GM21825 (cell line): Measurements from ENCODE around the gene MEAF6.
A peak's percentile ranks its signal among the peaks of the same experiment; 100 is the strongest.

Experiments used
- ATAC-seq: cut with Tn5 transposase; IDR thresholded peaks from one replicate; pipeline ENCODE4 v1.9.1; 2021; ENCODE audit warnings: mild to moderate bottlenecking, moderate library complexity; ENCODE audit not compliant: unreplicated experiment

Gene MEAF6

GRCh38 chr1:37474697-37475379 is 39.7 kb downstream of the MEAF6 start:
- ATAC-seq, result no peak

GRCh38 chr1:37474046-37474696 is 40.4 kb downstream of the MEAF6 start, which contains the start of gene ZC3H12A:
TSS of gene ZC3H12A (plus strand) at chr1:37474580. CDS start at chr1:37475497, 917 bp downstream.
- ATAC-seq, result peak; percentile 57

DNA sequence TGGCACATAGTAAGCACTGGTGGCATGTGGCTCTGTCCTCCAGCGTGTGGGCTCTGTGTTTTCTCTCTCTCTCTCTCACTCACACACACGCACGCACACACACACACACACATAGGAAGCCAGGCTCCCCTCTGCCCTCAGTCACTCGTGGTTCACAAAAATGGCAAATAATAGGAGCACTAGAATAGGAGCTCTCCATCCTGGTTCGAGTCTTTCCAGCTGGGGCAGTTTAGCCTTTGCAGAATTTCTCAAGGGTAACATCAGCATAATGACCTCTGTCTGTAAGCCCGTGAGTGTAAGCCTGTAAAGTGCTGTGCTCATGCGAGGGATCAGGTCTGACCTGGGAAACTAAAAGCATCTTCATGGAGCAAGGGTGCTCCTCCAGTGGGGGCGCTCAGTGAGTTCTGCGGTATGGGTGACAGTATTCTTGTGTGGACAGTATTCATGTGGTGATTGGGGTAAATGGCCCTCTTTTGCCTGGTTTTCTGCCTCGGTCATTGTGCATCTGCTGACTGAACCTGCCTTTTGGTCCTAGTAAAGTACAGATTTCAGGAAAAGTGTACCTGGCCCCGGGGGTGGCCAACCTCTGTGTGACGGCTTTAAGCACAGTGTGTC is 41.0 kb downstream of the MEAF6 start:
- ATAC-seq, result no peak

DNA sequence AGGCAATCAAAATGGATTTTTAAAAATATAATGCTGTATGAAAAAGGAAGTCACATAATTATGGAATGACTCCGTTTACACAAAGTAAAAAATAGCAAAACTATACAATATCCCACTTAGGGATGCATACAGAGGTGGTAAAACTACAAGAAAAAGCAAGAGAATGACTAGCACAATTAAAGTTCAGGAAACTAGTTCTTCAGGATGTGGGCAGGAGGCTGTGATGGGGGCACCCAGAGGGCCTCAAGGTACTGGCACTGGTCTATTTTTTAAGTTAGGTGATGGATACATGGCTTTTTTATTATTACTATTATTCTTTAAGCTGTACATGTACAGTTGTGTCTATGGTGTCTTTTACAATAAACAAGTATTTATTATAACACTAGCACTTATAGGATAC is 41.6 kb downstream of the MEAF6 start:
- no peak for ATAC-seq

GRCh38 chr1:37472281-37472680 is 42.3 kb downstream of the MEAF6 start:
- ATAC-seq, result no peak

GRCh38 chr1:37471345-37472231 is 43.0 kb downstream of the MEAF6 start:
- no peak for ATAC-seq

DNA sequence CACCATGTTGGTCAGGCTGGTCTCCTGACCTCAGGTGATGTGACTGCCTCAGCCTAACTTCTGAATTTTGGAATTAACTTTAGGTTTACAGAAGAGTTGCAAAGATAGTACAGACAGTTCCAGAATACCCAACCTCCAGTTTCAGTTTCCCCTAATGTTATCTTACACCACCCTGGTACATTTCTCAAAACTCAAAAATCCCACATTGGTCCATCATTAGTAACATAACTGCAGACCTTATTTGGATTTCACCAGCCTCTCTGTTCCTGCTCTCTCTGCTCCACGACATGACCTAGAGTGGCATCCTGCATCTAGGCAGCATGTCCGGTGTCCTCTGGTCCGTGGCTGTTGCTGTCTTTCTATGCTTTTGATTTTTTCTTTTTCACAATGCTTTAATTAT is 45.2 kb downstream of the MEAF6 start:
- no peak for ATAC-seq

- ATAC-seq, result no peak
Observed at GRCh38 chr1:37468037-37468436, 46.5 kb downstream of the MEAF6 start.

DNA sequence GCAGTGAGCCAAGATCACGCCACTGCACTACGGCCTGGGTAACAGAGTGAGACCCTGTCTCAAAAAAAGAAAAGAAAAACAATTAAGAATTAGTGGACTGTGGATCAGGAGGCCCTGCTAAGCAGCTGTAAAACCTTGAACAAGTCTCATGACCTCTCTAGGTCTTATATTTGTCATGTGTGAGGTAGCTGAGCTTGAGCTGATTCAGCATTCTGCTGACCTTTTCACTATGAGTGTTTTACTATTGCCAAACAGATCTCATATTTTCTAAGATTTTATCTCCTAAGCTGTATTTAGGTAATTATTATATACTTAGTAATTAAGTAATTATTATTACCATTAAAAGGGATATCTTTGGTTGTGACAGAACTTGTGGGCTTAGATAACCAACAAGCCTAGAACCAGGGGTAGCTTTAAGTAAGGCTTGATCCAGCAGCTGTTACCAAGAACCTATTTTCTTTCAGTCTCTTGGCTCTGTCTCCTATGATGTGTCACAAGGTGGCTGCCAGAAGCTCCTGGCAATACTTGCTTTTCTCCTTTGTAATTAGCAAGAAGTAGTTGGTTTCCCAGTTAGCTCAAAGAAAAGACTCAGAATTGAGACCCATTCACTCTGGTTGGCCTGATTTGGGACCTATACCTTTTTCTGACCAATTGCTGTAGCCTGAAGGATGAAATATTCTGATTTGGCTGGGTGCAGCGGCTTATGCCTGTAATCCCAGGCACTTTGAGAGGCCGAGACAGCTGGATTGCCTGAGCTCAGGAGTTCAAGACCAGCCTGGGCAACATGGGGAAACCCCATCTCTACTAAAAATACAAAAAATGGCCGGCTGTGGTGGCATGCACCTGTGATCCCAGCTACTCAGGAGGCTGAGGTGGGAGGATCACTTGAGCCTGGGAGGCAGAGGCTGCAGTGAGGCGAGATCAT is 48.7 kb downstream of the MEAF6 start:
- no peak for ATAC-seq

GRCh38 chr1:37464443-37464842 is 50.1 kb downstream of the MEAF6 start:
- ATAC-seq, result no peak

- ATAC-seq, result no peak
Observed at GRCh38 chr1:37461698-37462436, 52.7 kb downstream of the MEAF6 start.

GRCh38 chr1:37458551-37458950 is 56.0 kb downstream of the MEAF6 start:
- ATAC-seq, result no peak

DNA sequence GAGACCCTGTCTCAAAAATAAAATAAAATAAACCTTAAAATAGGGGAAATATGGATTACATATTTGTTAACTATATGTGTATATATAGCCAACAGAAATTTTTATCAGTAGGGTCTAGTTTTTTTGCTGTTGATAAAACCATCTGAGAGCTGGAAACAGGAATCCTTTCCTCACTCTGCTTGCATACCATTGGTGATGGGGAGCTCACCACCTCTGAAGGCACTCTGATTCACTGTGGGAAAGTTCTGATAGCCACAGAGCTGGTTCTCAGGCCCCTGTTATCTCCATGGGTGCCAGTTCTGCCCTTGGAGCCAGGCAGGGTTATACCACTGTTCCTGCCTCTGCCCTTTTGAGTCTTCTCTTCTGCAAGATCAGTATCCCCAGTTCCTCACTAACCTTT is 58.0 kb downstream of the MEAF6 start:
- ATAC-seq, result no peak

DNA sequence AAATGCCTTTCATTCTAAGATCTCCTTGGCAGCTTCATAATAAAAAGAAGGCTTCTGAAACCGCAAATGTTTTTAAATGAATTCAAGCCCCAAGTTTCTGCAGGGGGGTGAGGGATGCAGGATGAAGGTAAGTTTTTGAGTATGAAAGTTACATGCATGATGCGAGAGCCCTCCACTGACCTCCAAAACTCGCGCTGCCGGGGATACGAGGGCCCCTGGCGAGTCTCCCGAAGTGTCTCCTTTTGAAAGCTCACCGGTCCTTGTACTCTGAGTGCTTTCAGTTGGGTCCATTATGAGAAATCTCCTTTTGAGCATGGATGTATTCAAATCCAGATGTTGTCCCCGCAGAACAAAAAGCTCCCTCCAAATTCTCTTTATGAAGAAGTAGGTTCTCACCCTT is 59.0 kb downstream of the MEAF6 start:
- ATAC-seq, result no peak

- ATAC-seq, result no peak
Observed at GRCh38 chr1:37453647-37454046, 60.9 kb downstream of the MEAF6 start.

- ATAC-seq, result no peak
Observed at GRCh38 chr1:37452416-37452815, 62.1 kb downstream of the MEAF6 start.

DNA sequence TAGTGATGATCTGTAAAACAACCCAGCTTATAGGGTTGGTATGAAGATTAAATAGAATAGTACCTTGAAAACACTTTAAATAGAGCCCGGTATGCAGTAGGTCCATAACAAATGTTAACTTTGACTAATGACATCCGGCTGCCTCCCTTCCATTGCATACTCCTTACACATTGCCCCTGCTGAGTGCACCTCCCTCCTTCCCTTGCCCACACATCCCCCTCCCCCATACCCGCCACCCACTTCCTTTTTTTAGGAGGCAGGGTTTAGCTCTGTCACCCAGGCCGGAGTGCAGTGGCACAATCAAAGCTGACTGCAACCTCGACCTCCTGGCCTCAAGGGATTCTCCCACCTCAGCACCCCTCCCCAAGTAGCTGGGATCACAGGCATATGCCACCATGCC is 64.6 kb downstream of the MEAF6 start:
- ATAC-seq, result no peak

- ATAC-seq, result no peak
Observed at GRCh38 chr1:37448691-37449417, 65.7 kb downstream of the MEAF6 start.

DNA sequence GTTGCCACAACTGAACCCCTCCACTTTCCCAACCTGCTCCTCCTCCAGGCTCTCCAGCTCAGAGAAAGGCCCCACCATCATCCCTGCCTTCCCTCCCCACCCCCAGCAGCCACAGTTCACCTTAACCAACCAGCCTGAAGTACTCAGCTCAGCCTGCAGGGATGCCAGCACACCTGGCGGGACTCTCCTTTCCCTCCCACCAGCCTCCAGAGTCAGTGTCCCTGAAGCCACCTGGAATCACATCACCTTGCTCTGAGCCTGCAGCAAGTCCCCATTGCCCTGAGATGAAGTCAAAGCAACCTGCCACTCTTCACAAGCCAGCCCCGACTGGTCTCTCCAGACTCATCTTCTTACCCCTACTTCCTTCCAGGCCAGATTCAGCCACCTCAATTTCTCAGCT is 66.4 kb downstream of the MEAF6 start:
- no peak for ATAC-seq
